ENCODE measurements around the gene BRCA1. TPM values are rescaled to one million over a fixed set of nuclear protein-coding genes. Genes with fewer than 3 reads are reported as not detected.
"Not testable (repeated sequence)": the region's sequence is repeated elsewhere in the genome, so short reads cannot be mapped to it uniquely, and the experiment has no call there.

Gene BRCA1
- total RNA-seq, 1 donor from 2014 or later, result 0.85 TPM

DNA sequence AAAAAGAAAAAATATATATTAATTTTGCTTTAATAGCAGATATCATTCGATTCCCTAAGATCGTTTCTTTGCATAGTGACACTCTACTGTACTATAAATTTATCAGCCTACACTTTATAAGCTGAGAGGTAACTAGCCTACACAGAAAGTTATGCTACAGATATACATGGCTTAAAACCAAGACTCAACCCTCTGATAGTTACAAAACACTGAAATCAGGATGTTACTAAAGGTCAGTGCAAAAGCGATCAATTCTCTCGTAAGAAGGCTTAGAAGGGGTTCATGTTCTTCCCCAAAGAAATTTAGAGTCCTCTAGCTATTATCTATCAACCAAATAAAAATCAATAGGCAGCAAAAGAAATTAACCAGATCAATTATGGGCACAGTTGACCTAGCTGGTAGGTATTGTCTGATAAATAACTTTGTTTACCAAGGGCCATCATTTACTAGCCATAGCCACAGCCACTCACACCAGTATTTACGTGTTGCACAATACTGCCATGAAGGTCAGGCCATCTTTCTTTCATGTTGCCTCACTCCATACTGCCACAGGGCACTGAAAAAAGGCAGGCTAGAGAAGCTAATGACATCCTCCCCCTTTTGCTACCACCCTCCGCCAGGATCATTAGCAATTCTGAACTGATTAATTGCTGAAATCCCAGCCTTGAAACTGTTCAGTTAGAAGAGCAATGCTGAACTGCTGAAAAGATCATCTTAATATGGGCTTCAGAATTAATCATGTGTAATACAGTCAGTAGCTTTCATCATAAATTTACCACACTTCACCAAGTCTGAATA, 56.4 kb downstream of the BRCA1 start:
- intact Hi-C loops (cut with DNase I), result no loop called here
- no peaks in the 10 kb centered on the region for H3K27me3 ChIP-seq
- H3K4me3 ChIP-seq, result no peak overlapping the region
- no peaks in the 10 kb centered on the region for H3K36me3 ChIP-seq
- no peaks in the 10 kb centered on the region for H3K4me1 ChIP-seq
- H3K9me3 ChIP-seq, result no peaks in the 10 kb centered on the region
- TF ChIP-seq, protein P1, sequence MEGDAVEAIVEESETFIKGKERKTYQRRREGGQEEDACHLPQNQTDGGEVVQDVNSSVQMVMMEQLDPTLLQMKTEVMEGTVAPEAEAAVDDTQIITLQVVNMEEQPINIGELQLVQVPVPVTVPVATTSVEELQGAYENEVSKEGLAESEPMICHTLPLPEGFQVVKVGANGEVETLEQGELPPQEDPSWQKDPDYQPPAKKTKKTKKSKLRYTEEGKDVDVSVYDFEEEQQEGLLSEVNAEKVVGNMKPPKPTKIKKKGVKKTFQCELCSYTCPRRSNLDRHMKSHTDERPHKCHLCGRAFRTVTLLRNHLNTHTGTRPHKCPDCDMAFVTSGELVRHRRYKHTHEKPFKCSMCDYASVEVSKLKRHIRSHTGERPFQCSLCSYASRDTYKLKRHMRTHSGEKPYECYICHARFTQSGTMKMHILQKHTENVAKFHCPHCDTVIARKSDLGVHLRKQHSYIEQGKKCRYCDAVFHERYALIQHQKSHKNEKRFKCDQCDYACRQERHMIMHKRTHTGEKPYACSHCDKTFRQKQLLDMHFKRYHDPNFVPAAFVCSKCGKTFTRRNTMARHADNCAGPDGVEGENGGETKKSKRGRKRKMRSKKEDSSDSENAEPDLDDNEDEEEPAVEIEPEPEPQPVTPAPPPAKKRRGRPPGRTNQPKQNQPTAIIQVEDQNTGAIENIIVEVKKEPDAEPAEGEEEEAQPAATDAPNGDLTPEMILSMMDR (IDR thresholded peaks at IDR 0.05), result no peak
- DNase-seq (ENCODE audit: low spot score in 2 of 2), result no peak
- no peak overlapping the region for H3K27ac ChIP-seq

DNA sequence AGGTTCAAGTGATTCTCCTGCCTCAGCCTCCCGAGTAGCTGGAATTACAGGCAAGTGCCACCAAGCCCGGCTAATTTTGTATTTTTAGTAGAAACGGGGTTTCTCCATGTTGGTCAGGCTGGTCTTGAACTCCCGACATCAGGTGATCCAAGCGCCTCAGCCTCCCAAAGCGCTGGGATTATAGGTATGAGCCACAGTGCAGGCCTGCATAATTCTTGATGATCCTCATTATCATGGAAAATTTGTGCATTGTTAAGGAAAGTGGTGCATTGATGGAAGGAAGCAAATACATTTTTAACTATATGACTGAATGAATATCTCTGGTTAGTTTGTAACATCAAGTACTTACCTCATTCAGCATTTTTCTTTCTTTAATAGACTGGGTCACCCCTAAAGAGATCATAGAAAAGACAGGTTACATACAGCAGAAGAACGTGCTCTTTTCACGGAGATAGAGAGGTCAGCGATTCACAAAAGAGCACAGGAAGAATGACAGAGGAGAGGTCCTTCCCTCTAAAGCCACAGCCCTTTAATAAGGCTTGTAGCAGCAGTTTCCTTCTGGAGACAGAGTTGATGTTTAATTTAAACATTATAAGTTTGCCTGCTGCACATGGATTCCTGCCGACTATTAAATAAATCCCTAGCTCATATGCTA, 62.1 kb downstream of the BRCA1 start:
- no peak for DNase-seq (ENCODE audit: low spot score in 2 of 2)
- intact Hi-C loops (cut with DNase I), result no loop called here
- H3K9me3 ChIP-seq, result no peaks in the 10 kb centered on the region
- no peak overlapping the region for H3K4me3 ChIP-seq
- no peaks in the 10 kb centered on the region for H3K27me3 ChIP-seq
- no peaks in the 10 kb centered on the region for H3K36me3 ChIP-seq
- no peaks in the 10 kb centered on the region for H3K4me1 ChIP-seq
- TF ChIP-seq, protein P1 (IDR thresholded peaks at IDR 0.05), result no peak
- no peak overlapping the region for H3K27ac ChIP-seq

DNA sequence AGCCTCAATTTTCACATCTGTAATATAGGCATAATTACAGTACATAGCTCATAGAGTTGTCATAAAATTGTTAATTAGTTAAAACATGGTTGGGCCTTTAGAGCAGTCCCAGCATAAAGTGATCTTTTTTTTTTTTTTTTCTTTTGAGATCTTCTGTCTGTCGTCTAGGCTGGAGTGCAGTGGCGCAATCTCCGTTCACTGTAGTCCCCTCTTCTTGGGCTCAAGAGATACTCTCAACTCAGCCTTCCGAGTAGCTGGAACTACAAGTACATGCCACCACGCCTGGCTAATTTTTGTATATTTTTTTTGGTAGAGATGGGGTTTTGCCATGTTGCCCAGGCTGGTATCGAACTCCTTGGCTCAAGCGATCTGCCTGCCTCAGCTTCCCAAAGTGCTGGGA, 69.1 kb downstream of the BRCA1 start:
- no peak for DNase-seq (ENCODE audit: low spot score in 2 of 2)
- H3K27me3 ChIP-seq, result no peaks in the 10 kb centered on the region
- H3K4me1 ChIP-seq, result no peaks in the 10 kb centered on the region
- TF ChIP-seq, protein P1 (IDR thresholded peaks at IDR 0.05), result no peak
- intact Hi-C loops (cut with DNase I), result no loop called here
- H3K4me3 ChIP-seq, result no peak overlapping the region
- H3K27ac ChIP-seq, result no peak overlapping the region
- H3K36me3 ChIP-seq, result no peaks in the 10 kb centered on the region
- H3K9me3 ChIP-seq, result no peaks in the 10 kb centered on the region

GRCh38 chr17:43053008-43053407, 72.2 kb downstream of the BRCA1 start:
- H3K4me1 ChIP-seq; H3K9me3 ChIP-seq; H3K4me3 ChIP-seq; intact Hi-C loops (cut with DNase I); H3K27me3 ChIP-seq; H3K27ac ChIP-seq; DNase-seq (ENCODE audit: low spot score in 2 of 2); H3K36me3 ChIP-seq: not testable (repeated sequence)

DNA sequence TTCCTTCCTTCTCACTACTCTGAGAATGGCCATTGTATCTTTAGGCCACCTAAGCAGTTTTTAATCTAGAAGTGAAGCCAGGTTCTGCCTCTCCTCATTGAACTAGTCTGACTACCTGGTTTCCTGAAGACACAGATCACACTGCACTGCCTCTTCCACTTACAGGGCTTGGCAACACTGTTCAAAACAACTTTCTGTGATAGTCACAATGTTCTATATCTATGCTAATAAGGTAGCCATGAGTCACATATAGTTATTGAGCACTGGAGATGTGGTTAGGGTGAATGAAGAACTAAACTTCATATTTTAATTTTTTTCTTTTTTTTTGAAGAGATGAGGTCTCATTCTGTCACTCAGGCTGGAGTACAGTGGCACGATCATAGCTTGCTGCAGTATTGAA, 73.2 kb downstream of the BRCA1 start:
- Histone ChIP-seq H3K27me3 (no peaks in the 10 kb centered on the region), H3K27ac (no peak overlapping the region), H3K9me3 (no peaks in the 10 kb centered on the region), H3K4me3 (no peak overlapping the region), H3K4me1 (no peaks in the 10 kb centered on the region), H3K36me3 (no peaks in the 10 kb centered on the region)
- intact Hi-C loops (cut with DNase I), result no loop called here
- DNase-seq (ENCODE audit: low spot score in 2 of 2), result no peak
- TF ChIP-seq, protein P1 (IDR thresholded peaks at IDR 0.05), result no peak

GRCh38 chr17:43044024-43044423, 81.1 kb downstream of the BRCA1 start:
- no peak for DNase-seq (ENCODE audit: low spot score in 2 of 2)
- Histone ChIP-seq H3K9me3 (no peaks in the 10 kb centered on the region), H3K27me3 (no peaks in the 10 kb centered on the region), H3K27ac (no peak overlapping the region), H3K4me3 (no peak overlapping the region), H3K4me1 (no peaks in the 10 kb centered on the region), H3K36me3 (no peaks in the 10 kb centered on the region)
- intact Hi-C loops (cut with DNase I), result no loop called here
- TF ChIP-seq, protein P1 (IDR thresholded peaks at IDR 0.05), result no peak
